GM18873 (cell line): Measurements from ENCODE around the gene KRTAP19-8.

Experiments
- ATAC-seq: cut with Tn5 transposase; IDR thresholded peaks from one replicate; pipeline ENCODE4 v1.9.1; 2021; ENCODE audit warnings: mild to moderate bottlenecking, moderate library complexity, moderate number of reproducible peaks; ENCODE audit not compliant: unreplicated experiment, low FRiP score

The KRTAP19-8 gene

GRCh38 chr21:31012133-31013089 lies 25.9 kb downstream of the KRTAP19-8 start:
- ATAC-seq, result no peak

GRCh38 chr21:31011412-31011811 lies 26.9 kb downstream of the KRTAP19-8 start:
- no peak for ATAC-seq

- no peak for ATAC-seq
These were observed 29.9 kb downstream of the KRTAP19-8 start for GRCh38 chr21:31008355-31008754.

GRCh38 chr21:31005019-31005418 lies 33.3 kb downstream of the KRTAP19-8 start:
- ATAC-seq, result no peak

GRCh38 chr21:31003471-31003870 lies 34.8 kb downstream of the KRTAP19-8 start:
- ATAC-seq, result no peak

- no peak for ATAC-seq
These were observed 40.7 kb downstream of the KRTAP19-8 start for GRCh38 chr21:30997541-30997940.

GRCh38 chr21:30996728-30997127 lies 41.5 kb downstream of the KRTAP19-8 start:
- no peak for ATAC-seq

GRCh38 chr21:30994932-30995331 lies 43.3 kb downstream of the KRTAP19-8 start:
- ATAC-seq, result no peak

- ATAC-seq, result no peak
These were observed 47.6 kb downstream of the KRTAP19-8 start for GRCh38 chr21:30990514-30991262.

GRCh38 chr21:30988706-30989105 lies 49.6 kb downstream of the KRTAP19-8 start:
- ATAC-seq, result no peak
